Effector memory CD8-positive, alpha-beta T cell (primary cell): ENCODE measurements around the gene TAOK3.

ENCODE experiments used
- ATAC-seq: fragments of 150-1000 bp; cut with Tn5 transposase; replicated peaks from 2 replicates; pipeline ENCODE4 v1.10.0; 2021; ENCODE audit warnings: mild to moderate bottlenecking, moderate library complexity
- DNase-seq, 3 experiments: peaks; one replicate each; pipeline ENCODE4 v3.0.0; 2021
- H3K27ac Mint-ChIP-seq, 2 donors: one replicate each; pipeline ENCODE4 v1.8.0; 2022; ENCODE audit warnings: mild to moderate bottlenecking in 2 of 2, mixed read lengths in 2 of 2, moderate library complexity in 2 of 2
- H3K27me3 Mint-ChIP-seq, 2 donors: one replicate each; pipeline ENCODE4 v1.8.0; 2022; ENCODE audit warnings: mixed read lengths in 2 of 2
- H3K36me3 Mint-ChIP-seq: one replicate; pipeline ENCODE4 v1.8.0; 2022; ENCODE audit warnings: mild to moderate bottlenecking, moderate library complexity, mixed read lengths; ENCODE audit not compliant: insufficient read depth
- H3K4me1 Mint-ChIP-seq, 2 donors: one replicate each; pipeline ENCODE4 v1.8.0; 2022; ENCODE audit warnings: low read depth in 2 of 2, mixed read lengths in 2 of 2
- H3K4me3 Mint-ChIP-seq, 2 donors: one replicate each; pipeline ENCODE4 v1.8.0; 2022; ENCODE audit warnings: mild to moderate bottlenecking in 2 of 2, mixed read lengths in 2 of 2, moderate library complexity in 2 of 2
- H3K9me3 Mint-ChIP-seq, 2 donors: one replicate each; pipeline ENCODE4 v1.8.0; 2022; ENCODE audit warnings: mixed read lengths in 2 of 2

TAOK3 gene

GRCh38 chr12:118345355-118345754, 27.4 kb downstream of the TAOK3 start:
- Mint-ChIP-seq H3K4me1 (peaks cover 15 to 42% of the 10 kb centered on the region in 2 donors), H3K27ac (peak overlapping the region in 1 of 2 donors; percentile 3), H3K9me3 (no peaks in the 10 kb centered on the region), H3K27me3 (no peaks in the 10 kb centered on the region), H3K4me3 (peak overlapping the region in 1 of 2 donors; percentile 1), H3K36me3 (peaks cover 8% of the 10 kb centered on the region)
- ATAC-seq (no peak), DNase-seq (no peak)

- peak overlapping the region in 1 of 2 donors; percentile 3 for H3K27ac Mint-ChIP-seq
- H3K9me3 Mint-ChIP-seq = no peaks in the 10 kb centered on the region
- H3K4me1 Mint-ChIP-seq = peaks cover 16 to 38% of the 10 kb centered on the region in 2 donors
- ATAC-seq = no peak
- no peaks in the 10 kb centered on the region for H3K27me3 Mint-ChIP-seq
- H3K4me3 Mint-ChIP-seq = peak overlapping the region in 1 of 2 donors; percentile 1
- DNase-seq = no peak
- H3K36me3 Mint-ChIP-seq = peaks cover 8% of the 10 kb centered on the region
These were observed 27.9 kb downstream of the TAOK3 start for GRCh38 chr12:118344829-118345228.

- Mint-ChIP-seq H3K4me3 (no peak overlapping the region), H3K27me3 (no peaks in the 10 kb centered on the region), H3K4me1 (peaks cover 13 to 45% of the 10 kb centered on the region in 2 donors), H3K9me3 (no peaks in the 10 kb centered on the region), H3K36me3 (peaks cover 8% of the 10 kb centered on the region), H3K27ac (no peak overlapping the region)
- DNase-seq = no peak
- ATAC-seq = no peak
These were observed 30.6 kb downstream of the TAOK3 start for GRCh38 chr12:118342090-118342489.

- H3K4me1 Mint-ChIP-seq = peaks cover 26 to 46% of the 10 kb centered on the region in 2 donors
- ATAC-seq (no peak), DNase-seq (no peak)
- H3K9me3 Mint-ChIP-seq = no peaks in the 10 kb centered on the region
- H3K27ac Mint-ChIP-seq = peak overlapping the region; percentile 22 to 88
- no peaks in the 10 kb centered on the region for H3K27me3 Mint-ChIP-seq
- no peak overlapping the region for H3K4me3 Mint-ChIP-seq
- H3K36me3 Mint-ChIP-seq = peaks cover 23% of the 10 kb centered on the region
These were observed 35.4 kb downstream of the TAOK3 start for GRCh38 chr12:118337194-118337838.

- H3K9me3 Mint-ChIP-seq = no peaks in the 10 kb centered on the region
- no peak for DNase-seq
- peaks cover 24 to 48% of the 10 kb centered on the region in 2 donors for H3K4me1 Mint-ChIP-seq
- no peaks in the 10 kb centered on the region for H3K27me3 Mint-ChIP-seq
- peak overlapping the region in 1 of 2 donors; percentile 27 for H3K27ac Mint-ChIP-seq
- no peak overlapping the region for H3K4me3 Mint-ChIP-seq
- peaks cover 23% of the 10 kb centered on the region for H3K36me3 Mint-ChIP-seq
- ATAC-seq = no peak
These were observed 36.6 kb downstream of the TAOK3 start for GRCh38 chr12:118336123-118336522.

DNA sequence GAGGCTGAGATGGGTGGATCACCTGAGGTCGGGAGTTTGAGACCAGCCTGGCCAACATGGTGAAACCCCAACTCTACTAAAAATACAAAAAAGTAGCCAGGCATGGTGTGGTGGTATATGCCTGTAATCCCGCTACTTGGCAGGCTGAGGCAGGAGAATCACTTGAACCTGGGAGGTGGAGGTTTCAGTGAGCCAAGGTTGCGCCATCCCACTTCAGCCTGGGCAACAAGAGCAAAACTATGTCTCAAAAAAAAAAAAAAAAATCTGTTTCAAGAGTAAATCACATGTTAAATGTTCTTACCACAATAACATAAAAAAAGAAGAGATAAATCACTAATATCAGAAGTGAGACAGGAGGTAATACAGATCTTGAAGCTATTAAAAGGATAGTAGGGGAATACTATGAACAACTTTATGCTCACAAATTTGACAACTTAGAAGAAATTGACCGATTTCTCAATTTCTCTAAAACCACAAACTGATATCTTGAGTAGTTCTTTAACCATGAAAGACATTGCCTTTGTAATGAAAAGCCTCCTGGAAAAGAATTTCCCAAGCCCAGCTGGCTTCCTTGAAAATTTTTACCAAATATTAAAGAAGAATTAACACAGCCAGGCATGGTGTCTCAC, 37.7 kb downstream of the TAOK3 start:
- Mint-ChIP-seq H3K4me3 (peak overlapping the region in 1 of 2 donors; percentile 10), H3K4me1 (peaks cover 26 to 53% of the 10 kb centered on the region in 2 donors), H3K36me3 (peaks cover 23% of the 10 kb centered on the region), H3K27ac (peak overlapping the region; percentile 27 to 63), H3K27me3 (no peaks in the 10 kb centered on the region), H3K9me3 (no peaks in the 10 kb centered on the region)
- no peak for ATAC-seq
- DNase-seq = no peak

GRCh38 chr12:118334241-118334640, 38.5 kb downstream of the TAOK3 start:
- H3K4me1 Mint-ChIP-seq = peaks cover 24 to 57% of the 10 kb centered on the region in 2 donors
- H3K9me3 Mint-ChIP-seq = no peaks in the 10 kb centered on the region
- H3K4me3 Mint-ChIP-seq = no peak overlapping the region
- no peak overlapping the region for H3K27ac Mint-ChIP-seq
- H3K27me3 Mint-ChIP-seq = no peaks in the 10 kb centered on the region
- DNase-seq (no peak), ATAC-seq (no peak)
- H3K36me3 Mint-ChIP-seq = peaks cover 23% of the 10 kb centered on the region

GRCh38 chr12:118332511-118332910, 40.2 kb downstream of the TAOK3 start:
- Mint-ChIP-seq H3K4me3 (no peak overlapping the region), H3K36me3 (peaks cover 20% of the 10 kb centered on the region), H3K4me1 (peaks cover 27 to 56% of the 10 kb centered on the region in 2 donors), H3K9me3 (no peaks in the 10 kb centered on the region), H3K27me3 (no peaks in the 10 kb centered on the region), H3K27ac (no peak overlapping the region)
- ATAC-seq (no peak), DNase-seq (no peak)

DNA sequence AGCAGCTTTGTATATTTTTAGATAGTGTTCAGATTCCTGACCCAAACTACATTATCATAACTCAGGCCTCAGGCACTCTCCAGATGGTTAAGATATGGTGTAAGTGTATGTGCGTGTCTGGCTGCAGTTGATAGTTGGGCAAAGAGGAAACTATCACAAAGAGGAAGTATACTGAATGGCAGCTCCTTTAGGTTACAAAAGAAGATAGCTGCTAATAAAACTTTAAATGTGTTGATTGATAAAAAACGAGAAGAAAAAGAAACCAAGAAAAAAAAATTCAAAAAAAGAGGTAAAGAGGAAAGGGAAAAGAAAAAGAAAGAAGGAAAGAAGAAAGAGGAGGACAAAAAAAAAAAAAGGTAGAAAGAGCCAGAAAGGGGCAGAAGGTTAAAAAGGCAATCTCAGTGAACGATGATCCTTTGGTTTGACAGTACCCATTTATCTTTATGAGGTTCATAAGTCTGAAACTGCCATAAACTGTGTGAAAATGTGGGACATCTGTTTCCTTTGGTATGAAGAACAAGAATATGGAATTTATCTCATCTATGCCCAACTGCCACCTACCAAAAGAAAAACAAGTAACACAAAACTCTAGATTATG, 42.2 kb downstream of the TAOK3 start:
- Mint-ChIP-seq H3K9me3 (no peaks in the 10 kb centered on the region), H3K27me3 (no peaks in the 10 kb centered on the region), H3K4me3 (peak overlapping the region; percentile 1 to 2), H3K36me3 (peaks cover 12% of the 10 kb centered on the region), H3K4me1 (peaks cover 21 to 44% of the 10 kb centered on the region in 2 donors), H3K27ac (no peak overlapping the region)
- ATAC-seq (no peak), DNase-seq (no peak)

GRCh38 chr12:118328486-118329330, 44.0 kb downstream of the TAOK3 start:
- ATAC-seq (no peak), DNase-seq (no peak)
- no peaks in the 10 kb centered on the region for H3K36me3 Mint-ChIP-seq
- no peak overlapping the region for H3K27ac Mint-ChIP-seq
- H3K4me3 Mint-ChIP-seq = no peak overlapping the region
- H3K27me3 Mint-ChIP-seq = no peaks in the 10 kb centered on the region
- no peaks in the 10 kb centered on the region for H3K9me3 Mint-ChIP-seq
- peaks cover 23 to 49% of the 10 kb centered on the region in 2 donors for H3K4me1 Mint-ChIP-seq

GRCh38 chr12:118327391-118327790, 45.3 kb downstream of the TAOK3 start:
- DNase-seq (no peak), ATAC-seq (no peak)
- peaks cover 19 to 38% of the 10 kb centered on the region in 2 donors for H3K4me1 Mint-ChIP-seq
- no peak overlapping the region for H3K4me3 Mint-ChIP-seq
- peaks cover 8% of the 10 kb centered on the region for H3K36me3 Mint-ChIP-seq
- H3K27me3 Mint-ChIP-seq = no peaks in the 10 kb centered on the region
- H3K27ac Mint-ChIP-seq = no peak overlapping the region
- H3K9me3 Mint-ChIP-seq = no peaks in the 10 kb centered on the region

- H3K4me3 Mint-ChIP-seq = no peak overlapping the region
- no peak for ATAC-seq
- H3K36me3 Mint-ChIP-seq = peaks cover 9% of the 10 kb centered on the region
- H3K27ac Mint-ChIP-seq = no peak overlapping the region
- no peaks in the 10 kb centered on the region for H3K27me3 Mint-ChIP-seq
- no peak for DNase-seq
- H3K4me1 Mint-ChIP-seq = peaks cover 19 to 34% of the 10 kb centered on the region in 2 donors
- no peaks in the 10 kb centered on the region for H3K9me3 Mint-ChIP-seq
These were observed 45.7 kb downstream of the TAOK3 start for GRCh38 chr12:118326991-118327390.

DNA sequence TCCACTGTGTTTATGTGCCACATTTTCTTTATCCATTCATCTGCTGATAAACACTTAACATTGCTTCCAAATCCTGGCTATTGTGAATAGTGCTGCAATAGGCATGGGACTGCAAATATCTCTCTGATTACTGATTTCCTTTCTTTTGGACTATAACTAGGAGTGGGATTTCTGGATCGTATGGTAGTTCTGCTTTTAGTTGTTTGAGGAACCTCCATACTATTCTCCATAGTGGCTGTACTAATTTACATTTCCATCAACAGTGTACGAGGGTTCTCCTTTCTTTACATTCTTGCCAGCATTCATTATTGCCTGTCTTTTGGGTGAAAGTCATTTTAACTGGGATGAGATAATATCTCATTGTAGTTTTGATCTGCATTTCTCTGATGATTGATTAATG, 47.6 kb downstream of the TAOK3 start:
- H3K9me3 Mint-ChIP-seq = no peaks in the 10 kb centered on the region
- H3K36me3 Mint-ChIP-seq = peaks cover 11% of the 10 kb centered on the region
- H3K4me1 Mint-ChIP-seq = peaks cover 17 to 40% of the 10 kb centered on the region in 2 donors
- ATAC-seq (no peak), DNase-seq (no peak)
- no peaks in the 10 kb centered on the region for H3K27me3 Mint-ChIP-seq
- H3K27ac Mint-ChIP-seq = no peak overlapping the region
- no peak overlapping the region for H3K4me3 Mint-ChIP-seq
